MV-4-11 (cell line): ENCODE data around the gene TRIM37.
A peak's percentile ranks its signal among the peaks of the same experiment; 100 is the strongest.
"Not testable (repeated sequence)": the region's sequence is repeated elsewhere in the genome, so short reads cannot be mapped to it uniquely, and the experiment has no call there.

ENCODE experiments used
- DNase-seq: peaks from one replicate; lab custom pipeline; 2025; lab: John Stamatoyannopoulos, UW

The TRIM37 gene

GRCh38 chr17:58993311-58993710, 113.4 kb downstream of the TRIM37 start:
- DNase-seq: no peak

- no peak for DNase-seq
These were observed 114.9 kb downstream of the TRIM37 start for GRCh38 chr17:58991718-58992331.

GRCh38 chr17:58989629-58990028, 117.1 kb downstream of the TRIM37 start:
- no peak for DNase-seq

GRCh38 chr17:58985971-58986370, 120.7 kb downstream of the TRIM37 start:
- DNase-seq: no peak

GRCh38 chr17:58985367-58985766, 121.3 kb downstream of the TRIM37 start:
- peak; percentile 59 for DNase-seq

- no peak for DNase-seq
These were observed 124.1 kb downstream of the TRIM37 start for GRCh38 chr17:58982626-58983025.

GRCh38 chr17:58980706-58981481, 125.8 kb downstream of the TRIM37 start:
- DNase-seq: no peak

- no peak for DNase-seq
These were observed 130.1 kb downstream of the TRIM37 start for GRCh38 chr17:58976541-58976940.

GRCh38 chr17:58974354-58974753, 132.3 kb downstream of the TRIM37 start:
- DNase-seq: peak; percentile 52

GRCh38 chr17:58970609-58971450, 135.8 kb downstream of the TRIM37 start:
- DNase-seq: peak; percentile 57

GRCh38 chr17:58969612-58970011, 137.1 kb downstream of the TRIM37 start:
- DNase-seq: no peak

- DNase-seq: no peak
These were observed 137.5 kb downstream of the TRIM37 start for GRCh38 chr17:58969156-58969555.

- no peak for DNase-seq
These were observed 138.1 kb downstream of the TRIM37 start for GRCh38 chr17:58968426-58969061.

- DNase-seq: no peak
These were observed 140.5 kb downstream of the TRIM37 start for GRCh38 chr17:58966208-58966607.

GRCh38 chr17:58965221-58965620, 141.5 kb downstream of the TRIM37 start:
- no peak for DNase-seq

GRCh38 chr17:58960068-58960467, 146.6 kb downstream of the TRIM37 start:
- DNase-seq: no peak

GRCh38 chr17:58957725-58958073, 149.0 kb downstream of the TRIM37 start:
- not testable (repeated sequence) for DNase-seq

GRCh38 chr17:58956997-58957724, 149.5 kb downstream of the TRIM37 start:
- DNase-seq: no peak

GRCh38 chr17:58954358-58954757, 152.3 kb downstream of the TRIM37 start:
- peak; percentile 48 for DNase-seq

GRCh38 chr17:58947824-58948223, 158.9 kb downstream of the TRIM37 start:
- DNase-seq: peak; percentile 35

- no peak for DNase-seq
These were observed 159.3 kb downstream of the TRIM37 start for GRCh38 chr17:58947411-58947810.

GRCh38 chr17:58944166-58944565, 162.5 kb downstream of the TRIM37 start:
- DNase-seq: no peak
